ENCODE results near the gene GRB10.

The GRB10 gene

GRCh38 chr7:50673096-50673495, 109.6 kb downstream of the GRB10 start:
- DNase-seq (ENCODE audit: low read depth in 3 of 3), result no peak

GRCh38 chr7:50672045-50672444, 110.7 kb downstream of the GRB10 start:
- no peak for DNase-seq (ENCODE audit: low read depth in 3 of 3)

DNA sequence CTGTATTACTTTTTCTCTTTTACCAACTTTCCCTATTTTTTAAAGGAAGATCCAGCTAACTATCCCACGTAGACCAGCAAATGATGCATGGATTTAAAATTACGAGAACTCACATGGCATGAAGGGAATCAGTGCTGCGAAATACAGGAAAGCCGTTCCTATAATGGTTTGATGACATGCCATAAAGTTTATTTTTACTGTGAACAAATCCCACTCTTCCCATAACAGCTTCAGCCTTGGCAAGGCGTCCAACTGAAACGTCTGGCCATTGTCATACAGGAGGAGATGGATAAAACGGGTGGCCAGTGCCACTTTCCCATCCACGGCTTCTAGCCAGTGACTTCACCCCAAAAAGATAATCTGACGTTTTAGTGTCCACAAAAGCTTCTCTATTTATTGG, 111.3 kb downstream of the GRB10 start:
- DNase-seq (ENCODE audit: low read depth in 3 of 3), result no peak

DNA sequence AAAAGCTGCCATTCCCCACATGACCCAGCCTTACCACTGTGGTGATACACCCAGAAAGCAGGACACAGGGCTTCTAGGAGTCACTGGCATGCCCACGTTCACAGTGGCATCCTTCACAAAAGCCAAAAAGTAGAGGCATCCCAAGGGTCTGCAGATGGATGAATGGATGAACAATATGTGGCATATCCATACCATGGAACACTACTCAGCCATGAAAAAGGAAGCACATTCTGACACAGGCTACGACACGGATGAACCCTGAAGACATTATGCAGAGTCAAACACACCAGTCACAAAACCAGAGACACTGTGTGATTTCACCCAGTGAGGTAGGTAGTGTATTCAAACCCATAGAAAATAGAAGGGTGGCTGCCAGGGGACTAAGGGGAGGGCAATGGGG, 112.8 kb downstream of the GRB10 start:
- no peak for DNase-seq (ENCODE audit: low read depth in 3 of 3)

DNA sequence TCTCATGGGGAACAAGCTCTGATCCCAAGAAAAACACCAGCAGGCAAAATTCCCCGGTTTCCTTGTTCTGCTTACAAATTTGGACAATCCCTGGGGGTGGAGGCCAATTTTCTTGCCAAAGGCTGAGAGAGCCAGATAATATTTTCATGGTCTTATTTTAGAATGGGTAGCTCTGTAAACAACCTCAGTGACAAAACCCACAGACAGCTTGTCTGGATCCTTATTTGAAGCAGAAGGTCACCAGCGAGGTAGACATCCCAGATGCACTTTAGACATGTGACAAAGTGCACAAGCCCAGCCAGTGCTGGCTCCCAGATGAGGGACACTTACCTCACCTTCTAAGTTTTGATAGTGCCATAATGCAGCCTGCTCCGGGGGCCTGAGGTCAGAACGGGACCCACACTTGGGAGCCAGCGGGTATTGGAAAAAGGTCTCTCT, 114.9 kb downstream of the GRB10 start:
- DNase-seq (ENCODE audit: low read depth in 3 of 3), result no peak

- no peak for DNase-seq (ENCODE audit: low read depth in 3 of 3)
Measured at GRCh38 chr7:50667338-50667737, 115.4 kb downstream of the GRB10 start.

- no peak for DNase-seq (ENCODE audit: low read depth in 3 of 3)
Measured at GRCh38 chr7:50666124-50666496, 116.6 kb downstream of the GRB10 start.

GRCh38 chr7:50665403-50666123, 117.1 kb downstream of the GRB10 start:
- DNase-seq (ENCODE audit: low read depth in 3 of 3), result no peak

DNA sequence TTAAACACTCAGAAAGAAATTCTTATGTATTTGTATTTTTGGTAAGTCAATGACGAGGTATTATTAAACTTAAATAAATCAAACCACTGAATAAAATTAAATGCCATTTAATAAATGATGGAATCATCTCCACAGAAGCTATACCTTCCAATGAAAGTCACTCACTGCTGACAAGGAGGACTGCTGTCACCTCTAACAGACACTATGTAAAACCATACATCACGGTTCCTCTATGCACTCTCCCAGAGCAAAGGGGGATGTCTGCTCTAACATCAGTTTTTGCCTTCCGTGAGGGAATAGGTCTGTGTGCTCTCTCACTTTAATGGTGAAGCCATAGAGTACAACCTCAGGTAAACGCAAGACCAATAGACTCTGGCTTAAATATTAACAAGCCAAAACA, 117.8 kb downstream of the GRB10 start:
- no peak for DNase-seq (ENCODE audit: low read depth in 3 of 3)

DNA sequence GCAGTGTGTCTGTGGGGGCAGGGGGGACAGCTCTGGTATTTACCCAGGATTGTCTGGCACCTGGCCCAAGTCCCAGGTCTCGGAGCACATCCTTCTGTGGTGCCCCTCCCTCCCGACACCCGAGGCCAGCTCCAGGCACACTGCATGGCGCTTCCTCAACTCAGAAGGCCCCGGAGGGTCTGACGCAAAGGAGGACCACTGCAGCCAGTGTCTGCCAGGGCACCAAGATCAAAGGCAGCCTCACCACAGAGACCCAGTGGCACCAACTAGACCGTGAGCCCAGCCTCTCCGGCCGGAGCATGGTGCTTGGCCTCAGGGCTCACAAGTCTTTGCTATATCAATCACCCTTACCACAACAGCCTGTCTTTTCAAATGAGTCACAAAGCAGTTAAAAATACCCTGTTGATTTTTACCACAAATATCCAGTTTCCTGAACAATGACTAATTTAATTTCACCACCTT, 118.2 kb downstream of the GRB10 start:
- DNase-seq (ENCODE audit: low read depth in 3 of 3), result no peak

- DNase-seq (ENCODE audit: low read depth in 3 of 3), result no peak
Measured at GRCh38 chr7:50663396-50664102, 119.1 kb downstream of the GRB10 start.

- no peak for DNase-seq (ENCODE audit: low read depth in 3 of 3)
Measured at GRCh38 chr7:50662996-50663395, 119.7 kb downstream of the GRB10 start.

- no peak for DNase-seq (ENCODE audit: low read depth in 3 of 3)
Measured at GRCh38 chr7:50662041-50662694, 120.5 kb downstream of the GRB10 start.

GRCh38 chr7:50661345-50662040, 121.2 kb downstream of the GRB10 start:
- DNase-seq (ENCODE audit: low read depth in 3 of 3), result no peak

DNA sequence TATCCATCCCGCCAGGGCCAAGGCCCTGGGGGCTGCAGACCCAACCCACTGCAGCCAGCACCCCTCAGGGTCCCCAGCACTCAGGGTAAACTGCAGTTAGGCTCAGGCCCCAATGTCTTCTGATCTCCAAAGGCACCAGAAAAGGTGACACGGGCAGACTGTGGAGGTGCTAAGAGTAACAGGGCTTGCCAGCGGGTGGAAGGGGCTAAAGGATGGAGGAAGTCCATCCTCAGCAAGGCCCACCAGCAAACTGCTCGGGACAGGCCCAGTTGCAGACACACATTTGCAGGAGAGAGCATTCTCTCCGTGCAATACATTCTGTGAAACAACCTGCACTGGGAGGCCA, 121.9 kb downstream of the GRB10 start:
- DNase-seq (ENCODE audit: low read depth in 3 of 3), result no peak

DNA sequence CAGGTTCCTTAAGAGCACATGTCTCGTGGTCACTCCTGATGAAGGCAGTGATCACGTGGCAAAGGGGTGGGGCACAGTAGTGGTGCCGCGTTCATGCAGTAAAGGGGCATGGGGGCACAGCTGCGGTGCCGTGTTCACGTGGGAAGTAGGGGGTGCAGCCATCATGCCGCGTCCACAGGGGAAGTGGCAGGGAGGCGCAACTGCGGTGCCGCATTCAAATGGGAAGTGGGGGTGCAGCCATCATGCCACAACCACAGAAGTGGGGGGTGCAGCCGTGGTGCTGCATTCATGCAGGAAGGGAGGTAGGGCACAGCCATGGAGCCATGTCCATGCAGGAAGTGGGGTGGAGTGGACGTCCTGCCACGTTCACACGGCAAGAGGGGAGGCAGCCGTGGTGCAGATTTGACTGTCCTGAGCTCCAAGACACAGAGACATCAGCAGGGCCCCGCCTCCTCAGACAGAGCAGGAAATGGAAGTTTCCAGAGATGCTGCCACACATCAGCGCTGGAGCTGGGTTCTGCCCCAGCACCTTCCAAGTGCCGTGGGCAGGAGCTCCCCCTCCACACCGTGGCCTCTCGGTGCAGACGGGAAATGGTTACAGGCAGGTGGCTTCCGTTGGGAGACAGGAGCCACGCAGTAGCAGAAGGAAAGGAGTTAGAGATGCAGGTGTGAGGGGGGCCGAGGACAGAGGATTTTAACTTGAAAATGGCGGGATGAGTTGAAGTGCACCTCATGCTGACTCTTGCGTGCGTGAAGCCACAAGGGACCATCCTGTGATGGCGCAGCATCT, 122.5 kb downstream of the GRB10 start:
- peak in 2 of 3 donors; percentile 29 to 31 for DNase-seq (ENCODE audit: low read depth in 3 of 3)

DNA sequence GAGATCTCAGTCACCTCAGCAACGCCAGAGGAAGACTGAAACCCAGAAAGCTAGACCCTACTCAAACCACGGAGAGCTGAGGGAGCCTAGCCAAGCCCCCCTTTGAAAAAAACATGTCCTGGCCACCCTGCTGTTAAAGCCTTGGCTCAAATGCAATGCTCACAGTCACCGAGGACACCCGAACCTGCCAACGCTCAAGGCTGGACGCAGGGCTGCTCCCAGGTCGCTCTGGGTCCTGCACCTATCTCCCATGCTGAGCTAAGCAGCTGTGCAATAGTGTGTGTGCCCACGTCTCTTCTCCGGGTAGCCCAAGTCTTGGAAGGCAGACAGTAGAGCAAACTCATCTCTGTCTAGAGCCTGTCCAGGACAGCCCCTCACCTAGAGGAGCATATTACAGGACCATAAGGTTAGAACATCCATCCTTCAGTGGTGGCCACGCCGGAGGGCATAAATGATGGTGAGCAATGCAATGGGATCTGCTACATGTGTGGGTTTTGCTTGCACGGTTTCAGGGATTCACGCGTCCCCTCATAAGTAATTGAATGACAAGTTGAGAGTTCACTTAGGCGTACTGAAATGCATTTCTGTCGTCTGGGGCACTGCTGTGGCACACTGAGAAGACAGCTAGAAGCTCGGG, 123.2 kb downstream of the GRB10 start:
- no peak for DNase-seq (ENCODE audit: low read depth in 3 of 3)

DNA sequence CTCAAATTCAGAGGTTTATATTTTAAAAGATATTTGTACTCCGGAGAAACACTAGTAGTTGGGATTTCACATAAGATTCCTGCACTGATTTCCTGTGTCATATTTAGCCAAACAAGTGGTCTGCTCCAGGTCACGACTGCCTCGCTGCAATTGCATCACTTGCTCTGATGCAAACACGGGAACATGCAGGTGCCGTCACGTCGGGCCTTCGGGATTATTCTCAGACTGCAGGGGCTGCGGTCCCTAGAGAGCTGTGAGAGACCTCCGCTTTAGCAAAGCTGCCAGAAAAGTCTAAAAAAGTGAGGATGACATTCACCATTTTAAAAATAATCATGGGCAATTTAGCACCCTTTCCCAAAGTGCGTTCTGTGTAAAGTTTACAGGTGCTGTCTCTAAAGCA, 124.0 kb downstream of the GRB10 start:
- DNase-seq (ENCODE audit: low read depth in 3 of 3), result no peak

GRCh38 chr7:50657912-50658311, 124.8 kb downstream of the GRB10 start:
- DNase-seq (ENCODE audit: low read depth in 3 of 3), result no peak

GRCh38 chr7:50657341-50657873, 125.3 kb downstream of the GRB10 start:
- no peak for DNase-seq (ENCODE audit: low read depth in 3 of 3)

Measured in stimulated activated CD4-positive, alpha-beta T cell treated with anti-CD3 and anti-CD28 coated beads, TNF-alpha, amount 100 ng/mL, for 48 hours (primary cell).